A549 (cell line): ENCODE data around the gene SIPA1. TPM values are rescaled to one million over a fixed set of nuclear protein-coding genes. Genes with fewer than 3 reads are reported as not detected.

Experiments
- ATAC-seq, 2 experiments: fragments of 200-7000 bp in 1 of 2; fragments of >200 bp in 1 of 2; cut with Nextera tagmentation in 1 of 2; cut with Tn5 transposase in 1 of 2; 3 replicates each; pipeline versions ENCODE4 v1.8.0 to v1.9.1; 2018 to 2020; ENCODE audit warnings: mild to moderate bottlenecking in 1 of 2, moderate library complexity in 1 of 2
- CTCF ChIA-PET: fragments of 300-600 bp; sonication (Branson Sonifier 250); formaldehyde crosslinking; extraction: SDS; loops from one replicate; lab custom pipeline; 2021; ENCODE audit warnings: antibody characterized with exemption, inconsistent platforms; lab: Yijun Ruan, JAX
- POLR2A ChIA-PET: fragments of 350-600 bp; formaldehyde crosslinking; extraction: SDS; loops from one replicate; lab custom pipeline; 2021; ENCODE audit warnings: antibody characterized with exemption, inconsistent platforms; lab: Yijun Ruan, JAX
- DNase-seq, 2 experiments: peaks; one replicate each; pipeline versions ENCODE4 v3.0.0 to v3.0.0-alpha.2; 2011 to 2016; ENCODE audit warnings: low read depth in 1 of 2, low spot score in 1 of 2
- FAIRE-seq: peaks from 2 replicates; lab custom pipeline; 2011; peaks lifted over from hg19 to GRCh38; lab: Jason Lieb, UNC
- H3K27ac ChIP-seq, 2 experiments: fragments of >200 bp; sonication (Bioruptor Twin); formaldehyde crosslinking; 3 replicates each; pipeline ENCODE4 v1.5.1; 2016 to 2017
- H3K4me1 ChIP-seq: fragments of >200 bp; sonication (Bioruptor Twin); formaldehyde crosslinking; 3 replicates; pipeline ENCODE4 v1.6.1; 2016
- H3K4me2 ChIP-seq: fragments of >200 bp; sonication (Bioruptor Twin); formaldehyde crosslinking; 3 replicates; pipeline ENCODE4 v1.6.1; 2016
- H3K4me3 ChIP-seq: fragments of >200 bp; sonication (Bioruptor Twin); formaldehyde crosslinking; 3 replicates; pipeline ENCODE4 v1.5.1; 2016
- H3K9me3 ChIP-seq: fragments of >200 bp; sonication (Bioruptor Twin); formaldehyde crosslinking; 3 replicates; pipeline ENCODE4 v1.6.1; 2016
- ATOH8 ChIP-seq: fragments of 250-450 bp; sonication (Bioruptor Pico); IDR thresholded peaks from 2 replicates; pipeline ENCODE4 v1.5.0; 2020; ENCODE audit warnings: low read depth, mild to moderate bottlenecking, moderate library complexity
- BHLHE40 ChIP-seq: IDR thresholded peaks from 2 replicates; pipeline ENCODE4 v1.6.1; 2012; ENCODE audit warnings: low read depth, low read length, inconsistent platforms
- CHD4 ChIP-seq: fragments of 200-600 bp; sonication (generic); IDR thresholded peaks from 2 replicates; pipeline ENCODE4 v1.6.1; 2016; ENCODE audit warnings: antibody characterized with exemption, mild to moderate bottlenecking, borderline replicate concordance
- ELK1 ChIP-seq: fragments of 150-350 bp; IDR thresholded peaks from 2 replicates; pipeline ENCODE4 v1.6.1; 2014; ENCODE audit warnings: low read depth, mild to moderate bottlenecking, low read length
- FOSL2 ChIP-seq, 2 experiments: fragments of 450-650 bp in 1 of 2; fragments of >200 bp in 1 of 2; sonication (Bioruptor Twin) in 1 of 2; formaldehyde crosslinking; IDR thresholded peaks; 2 replicates each; pipeline versions ENCODE4 v1.5.0 to v1.6.1; 2016 to 2020; ENCODE audit warnings: mild to moderate bottlenecking in 1 of 2, moderate library complexity in 1 of 2
- FOXS1 ChIP-seq: fragments of 250-450 bp; sonication (Bioruptor Pico); IDR thresholded peaks from 2 replicates; pipeline ENCODE4 v1.5.0; 2020; ENCODE audit warnings: mild to moderate bottlenecking, moderate library complexity
- HDAC2 ChIP-seq: fragments of 200-600 bp; sonication (generic); IDR thresholded peaks from 2 replicates; pipeline ENCODE4 v1.6.1; 2016
- HOXA7 ChIP-seq: fragments of 250-450 bp; sonication (Bioruptor Pico); IDR thresholded peaks from 2 replicates; pipeline ENCODE4 v1.5.0; 2020; ENCODE audit warnings: mild to moderate bottlenecking, moderate library complexity
- HOXB13 ChIP-seq: fragments of 250-450 bp; sonication (Bioruptor Pico); IDR thresholded peaks from 2 replicates; pipeline ENCODE4 v1.5.0; 2020; ENCODE audit warnings: low read depth, mild to moderate bottlenecking, moderate library complexity
- MAFK ChIP-seq: fragments of 450-650 bp; IDR thresholded peaks from 2 replicates; pipeline ENCODE4 v1.6.1; 2014; ENCODE audit not compliant: partially characterized antibody
- MAX ChIP-seq: IDR thresholded peaks from 2 replicates; pipeline ENCODE4 v1.6.1; 2012
- MYC ChIP-seq: IDR thresholded peaks from 2 replicates; pipeline ENCODE4 v1.6.1; 2012; ENCODE audit warnings: mild to moderate bottlenecking, inconsistent platforms, low read length, improper control_type of control experiment, borderline replicate concordance
- NR3C1 ChIP-seq: fragments of >200 bp; sonication (Bioruptor Twin); formaldehyde crosslinking; IDR thresholded peaks from 3 replicates; pipeline ENCODE4 v1.6.1; 2017
- POLR2A ChIP-seq: IDR thresholded peaks from 2 replicates; pipeline ENCODE4 v1.6.1; 2012; ENCODE audit warnings: mild to moderate bottlenecking, low read length
- POLR2AphosphoS2 ChIP-seq: conservative IDR thresholded peaks from 2 replicates; pipeline ENCODE4 v1.6.1; 2012; ENCODE audit warnings: low read length, improper control_type of control experiment, inconsistent platforms
- RARB ChIP-seq: fragments of 250-450 bp; sonication (Bioruptor Pico); IDR thresholded peaks from 2 replicates; pipeline ENCODE4 v1.8.0; 2021; ENCODE audit warnings: mild to moderate bottlenecking, moderate library complexity
- RFX5 ChIP-seq: fragments of 450-650 bp; IDR thresholded peaks from 2 replicates; pipeline ENCODE4 v1.7.1; 2014; ENCODE audit warnings: antibody characterized with exemption, mild to moderate bottlenecking, moderate library complexity
- TFCP2L1 ChIP-seq: fragments of 250-450 bp; sonication (Bioruptor Pico); IDR thresholded peaks from 2 replicates; pipeline ENCODE4 v1.5.0; 2021; ENCODE audit warnings: mild to moderate bottlenecking
- TP53 ChIP-seq: fragments of 250-450 bp; sonication (Bioruptor Pico); IDR thresholded peaks from 2 replicates; pipeline ENCODE4 v1.5.0; 2021; ENCODE audit warnings: mild to moderate bottlenecking, moderate library complexity
- ZC3H11A ChIP-seq: fragments of 450-650 bp; IDR thresholded peaks from 2 replicates; pipeline ENCODE4 v1.6.1; 2014; ENCODE audit warnings: antibody characterized with exemption, mild to moderate bottlenecking
- ZSCAN20 ChIP-seq: fragments of 250-450 bp; sonication (Bioruptor Pico); IDR thresholded peaks from 2 replicates; pipeline ENCODE4 v1.8.0; 2022; ENCODE audit warnings: mild to moderate bottlenecking, moderate library complexity
- WGBS: methylation state at CpG from one replicate; pipeline ENCODE4 v1.1.6; 2017; ENCODE audit errors: missing lambda C conversion rate; 5-methylcytosine and 5-hydroxymethylcytosine counted together
- polyA plus RNA-seq, 4 experiments: library from polyadenylated mRNA; depleted of rRNA in 3 of 4; stranded (reverse); fragments of >200 nt; fragmentation: RNase III in 1 of 4; extraction: RNeasy Plus Mini Kit Qiagen cat#74134 plus additional on column Dnase treatment in 1 of 4; gene quantifications; 2 replicates in 3 of 4; 3 replicates in 1 of 4; pipeline ENCODE4 v1.2.3, GENCODE V29; 2011 to 2017

Gene SIPA1
- polyA plus RNA-seq, 2 of the 4 experiments (the other 2 are of a cell fraction): 9.9 to 17.4 TPM

GRCh38 chr11:65648997-65649493, 11.1 kb downstream of the SIPA1 start:
- ChIA-PET CTCF (interaction anchor here (0.5 to 3.6 kb wide), 6 partner anchors 11 to 169 kb away, joined by 3 to 16 read pairs (median 4); partner anchors contain the start of gene SIPA1), POLR2A (interaction anchor here (0.6 kb wide), 1 partner anchor 13 kb away, joined by 3 read pairs; no protein-coding TSS in a partner anchor)
- 92% methylated on average over 12 of the region's 12 CpGs for WGBS
- TF ChIP-seq RFX5: no peak
- TF ChIP-seq MYC: no peak
- no peak for TF ChIP-seq POLR2A
- TF ChIP-seq MAX: no peak
- TF ChIP-seq NR3C1: no peak
- no peak for ATAC-seq
- no peak overlapping the region for H3K4me2 ChIP-seq
- peaks cover 19% of the 10 kb centered on the region for H3K4me1 ChIP-seq
- FAIRE-seq: no peak
- no peak overlapping the region for H3K27ac ChIP-seq
- H3K9me3 ChIP-seq: no peaks in the 10 kb centered on the region
- no peak for DNase-seq
- no peak overlapping the region for H3K4me3 ChIP-seq

GRCh38 chr11:65649656-65650546, 12.0 kb downstream of the SIPA1 start:
- H3K4me2 ChIP-seq: no peak overlapping the region
- 80% methylated on average over 7 of the region's 16 CpGs for WGBS
- no peak for FAIRE-seq

GRCh38 chr11:65650547-65651338, 12.8 kb downstream of the SIPA1 start:
- CTCF ChIA-PET: interaction anchor here (1.8 to 3.6 kb wide), 2 partner anchors 25 to 168 kb away, joined by 4 to 16 read pairs; no protein-coding TSS in a partner anchor
- FAIRE-seq: no peak

More at GRCh38 chr11:65649656-65650546, 12.0 kb downstream of the SIPA1 start:
- no peaks in the 10 kb centered on the region for H3K9me3 ChIP-seq
- ChIA-PET CTCF (interaction anchor here (1.0 to 3.6 kb wide), 4 partner anchors 24 to 169 kb away, joined by 3 to 16 read pairs (median 4); no protein-coding TSS in a partner anchor), POLR2A (interaction anchor here (1.4 kb wide), 1 partner anchor 13 kb away, joined by 4 read pairs; no protein-coding TSS in a partner anchor)
- DNase-seq: no peak
- no peak overlapping the region for H3K27ac ChIP-seq
- no peak overlapping the region for H3K4me3 ChIP-seq
- H3K4me1 ChIP-seq: peaks cover 17% of the 10 kb centered on the region
- TF ChIP-seq POLR2A (no peak), FOSL2 (IDR thresholded peaks at IDR 0.05) (no peak), FOSL2 (CRISPR knock-in tag; IDR thresholded peaks at IDR 0.05) (no peak)
- ATAC-seq: no peak

GRCh38 chr11:65651339-65651588, 13.4 kb downstream of the SIPA1 start:
- H3K4me1 ChIP-seq: peaks cover 17% of the 10 kb centered on the region
- no peak overlapping the region for H3K27ac ChIP-seq
- POLR2A ChIA-PET: no interaction called here
- DNase-seq (no peak), ATAC-seq (no peak), FAIRE-seq (no peak)
- no peaks in the 10 kb centered on the region for H3K9me3 ChIP-seq
- CTCF ChIA-PET: interaction anchor here (0.7 kb wide), 1 partner anchor 12 kb away, joined by 3 read pairs; no protein-coding TSS in a partner anchor
- WGBS: 90% methylated on average over 3 of the region's 3 CpGs
- H3K4me2 ChIP-seq: no peak overlapping the region
- no peak overlapping the region for H3K4me3 ChIP-seq
- TF ChIP-seq RFX5 (no peak), TP53 (CRISPR knock-in tag) (no peak), POLR2A (no peak), CHD4 (no peak), BHLHE40 (no peak), ELK1 (no peak), FOXS1 (CRISPR knock-in tag) (no peak), TFCP2L1 (no peak), ATOH8 (CRISPR knock-in tag) (no peak), HOXB13 (CRISPR knock-in tag) (no peak), MYC (no peak), RARB (CRISPR knock-in tag) (no peak), MAFK (no peak)

More at GRCh38 chr11:65650547-65651338, 12.8 kb downstream of the SIPA1 start:
- POLR2A ChIA-PET: interaction anchor here (1.4 kb wide), 1 partner anchor 13 kb away, joined by 4 read pairs; no protein-coding TSS in a partner anchor
- ATAC-seq (no peak), DNase-seq (no peak)
- H3K9me3 ChIP-seq: no peaks in the 10 kb centered on the region
- peaks cover 17% of the 10 kb centered on the region for H3K4me1 ChIP-seq
- TF ChIP-seq HDAC2: no peak
- no peak for TF ChIP-seq HOXB13 (CRISPR knock-in tag)
- TF ChIP-seq TP53 (CRISPR knock-in tag): no peak
- no peak for TF ChIP-seq ELK1
- no peak for TF ChIP-seq MAX
- TF ChIP-seq ZC3H11A: no peak
- TF ChIP-seq HOXA7: no peak
- TF ChIP-seq NR3C1: no peak
- TF ChIP-seq POLR2AphosphoS2: no peak
- no peak for TF ChIP-seq ZSCAN20 (CRISPR knock-in tag)
- TF ChIP-seq TFCP2L1: no peak
- 81% methylated on average over 16 of the region's 20 CpGs for WGBS
- no peak overlapping the region for H3K4me2 ChIP-seq
- no peak overlapping the region for H3K4me3 ChIP-seq
- H3K27ac ChIP-seq: no peak overlapping the region
